Measurements from ENCODE around the gene ERN1. TPM values are rescaled to one million over a fixed set of nuclear protein-coding genes. Genes with fewer than 3 reads are reported as not detected.
"Not testable (repeated sequence)": the region's sequence is repeated elsewhere in the genome, so short reads cannot be mapped to it uniquely, and the experiment has no call there.

Gene ERN1
- total RNA-seq, 1 experiment from 2014 or later = 79.5 TPM

GRCh38 chr17:64020056-64020766, 109.7 kb downstream of the ERN1 start, which contains the start of gene ICAM2:
ICAM2 (minus strand) TSS chr17:64020633; CDS start chr17:64006691, 13,942 bp downstream.
- H3K27me3 Mint-ChIP-seq (ENCODE audit: insufficient read depth, unreplicated experiment) = peaks cover 3% of the 10 kb centered on the region
- no peaks in the 10 kb centered on the region for H3K4me1 Mint-ChIP-seq (ENCODE audit: insufficient read depth, unreplicated experiment)
- intact Hi-C loops (cut with micrococcal nuclease) = no loop called here
- TF ChIP-seq CTCF (IDR thresholded peaks at IDR 0.05; ENCODE audit: unreplicated experiment) = no peak
- H3K4me3 Mint-ChIP-seq (ENCODE audit: unreplicated experiment) = no peak within 1 kb of the TSS
- H3K36me3 Mint-ChIP-seq (ENCODE audit: insufficient read depth, unreplicated experiment) = no peaks in the 10 kb centered on the region
- POLR2A ChIA-PET = interaction anchor here (1.0 to 1.1 kb wide), 2 partner anchors 122 to 125 kb away, joined by 3 read pairs; no protein-coding TSS in a partner anchor
- H3K9me3 Mint-ChIP-seq (ENCODE audit: unreplicated experiment) = no peaks in the 10 kb centered on the region
- no peak for DNase-seq (ENCODE audit: unreplicated experiment)
- CTCF ChIA-PET = interaction anchor here (0.6 to 1.5 kb wide), 9 partner anchors 8 to 271 kb away, joined by 3 to 6 read pairs (median 4); no protein-coding TSS in a partner anchor
- H3K27ac Mint-ChIP-seq (ENCODE audit: low read depth, unreplicated experiment) = no peak within 1 kb of the TSS
- BruUV-seq (replicated peaks) = no TSS peak

GRCh38 chr17:64019551-64019961, 110.4 kb downstream of the ERN1 start:
- BruUV-seq (replicated peaks); H3K9me3 Mint-ChIP-seq (ENCODE audit: unreplicated experiment); H3K4me1 Mint-ChIP-seq (ENCODE audit: insufficient read depth, unreplicated experiment); H3K27ac Mint-ChIP-seq (ENCODE audit: low read depth, unreplicated experiment); H3K4me3 Mint-ChIP-seq (ENCODE audit: unreplicated experiment); H3K36me3 Mint-ChIP-seq (ENCODE audit: insufficient read depth, unreplicated experiment); DNase-seq (ENCODE audit: unreplicated experiment); intact Hi-C loops (cut with micrococcal nuclease); H3K27me3 Mint-ChIP-seq (ENCODE audit: insufficient read depth, unreplicated experiment): not testable (repeated sequence)
- CTCF ChIA-PET = interaction anchor here (0.9 to 1.5 kb wide), 5 partner anchors 13 to 113 kb away, joined by 3 to 6 read pairs (median 4); no protein-coding TSS in a partner anchor
- POLR2A ChIA-PET = interaction anchor here (1.1 kb wide), 1 partner anchor 126 kb away, joined by 3 read pairs; no protein-coding TSS in a partner anchor

- Mint-ChIP-seq H3K36me3 (ENCODE audit: insufficient read depth, unreplicated experiment) (no peaks in the 10 kb centered on the region), H3K9me3 (ENCODE audit: unreplicated experiment) (no peaks in the 10 kb centered on the region), H3K27me3 (ENCODE audit: insufficient read depth, unreplicated experiment) (peaks cover 12% of the 10 kb centered on the region), H3K27ac (ENCODE audit: low read depth, unreplicated experiment) (no peak overlapping the region), H3K4me3 (ENCODE audit: unreplicated experiment) (no peak overlapping the region), H3K4me1 (ENCODE audit: insufficient read depth, unreplicated experiment) (no peaks in the 10 kb centered on the region)
- no peak for TF ChIP-seq CTCF (IDR thresholded peaks at IDR 0.05; ENCODE audit: unreplicated experiment)
- intact Hi-C loops (cut with micrococcal nuclease) = loop anchor here (2.0 kb wide), 1 partner anchor 99 kb away; the partner anchor contains the start of gene GH1
- no peak for DNase-seq (ENCODE audit: unreplicated experiment)
- BruUV-seq (replicated peaks) = no TSS peak
- POLR2A ChIA-PET = interaction anchor here (0.6 to 1.2 kb wide), 3 partner anchors 112 to 128 kb away, joined by 3 to 7 read pairs (median 4); no protein-coding TSS in a partner anchor
- CTCF ChIA-PET = interaction anchor here (0.6 to 2.4 kb wide), 9 partner anchors 10 to 265 kb away, joined by 3 to 15 read pairs (median 3); partner anchors contain the start of genes CSHL1 and GH1
Observed at GRCh38 chr17:64017381-64017980, 112.5 kb downstream of the ERN1 start.

- H3K27me3 Mint-ChIP-seq (ENCODE audit: insufficient read depth, unreplicated experiment) = peaks cover 12% of the 10 kb centered on the region
- H3K4me1 Mint-ChIP-seq (ENCODE audit: insufficient read depth, unreplicated experiment) = no peaks in the 10 kb centered on the region
- CTCF ChIA-PET = interaction anchor here (0.6 to 2.4 kb wide), 13 partner anchors 10 to 265 kb away, joined by 3 to 15 read pairs (median 3); partner anchors contain the start of genes CSHL1 and GH1
- H3K36me3 Mint-ChIP-seq (ENCODE audit: insufficient read depth, unreplicated experiment) = no peaks in the 10 kb centered on the region
- no peak overlapping the region for H3K4me3 Mint-ChIP-seq (ENCODE audit: unreplicated experiment)
- no peak overlapping the region for H3K27ac Mint-ChIP-seq (ENCODE audit: low read depth, unreplicated experiment)
- POLR2A ChIA-PET = interaction anchor here (0.6 to 1.2 kb wide), 3 partner anchors 112 to 129 kb away, joined by 3 to 7 read pairs (median 4); no protein-coding TSS in a partner anchor
- TF ChIP-seq CTCF (IDR thresholded peaks at IDR 0.05; ENCODE audit: unreplicated experiment) = no peak
- DNase-seq (ENCODE audit: unreplicated experiment) = no peak
- intact Hi-C loops (cut with micrococcal nuclease) = loop anchor here (2.0 kb wide), 1 partner anchor 98 kb away; the partner anchor contains the start of gene GH1
- BruUV-seq (replicated peaks) = no TSS peak
- H3K9me3 Mint-ChIP-seq (ENCODE audit: unreplicated experiment) = no peaks in the 10 kb centered on the region
Observed at GRCh38 chr17:64016974-64017373, 113.0 kb downstream of the ERN1 start.
